Thyroid gland (tissue), 4 donors: Measurements from ENCODE around the gene GNG13. TPM values are rescaled to one million over a fixed set of nuclear protein-coding genes. Genes with fewer than 3 reads are reported as not detected.

Experiments used
- DNase-seq, 2 donors: peaks; one replicate each; pipeline ENCODE4 v3.0.0-alpha.2; 2019
- H3K27ac ChIP-seq, 3 donors: fragments of 200-600 bp; sonication (generic); 1 replicate in 2 of 3; 2 replicates in 1 of 3; pipeline ENCODE4 v1.5.1; 2016 to 2019; ENCODE audit warnings: mild to moderate bottlenecking in 1 of 3, moderate library complexity in 1 of 3
- H3K27me3 ChIP-seq: fragments of 200-600 bp; sonication (generic); one replicate; pipeline ENCODE4 v1.5.1; 2019
- H3K36me3 ChIP-seq, 2 donors: fragments of 200-600 bp; sonication (generic); one replicate each; pipeline ENCODE4 v1.5.1; 2016 to 2019
- H3K4me1 ChIP-seq, 2 donors: fragments of 200-600 bp; sonication (generic); one replicate each; pipeline ENCODE4 v1.5.1; 2017 to 2019
- H3K4me3 ChIP-seq, 3 donors: fragments of 200-600 bp; sonication (generic); replicated peaks in 1 of 3; 1 replicate in 2 of 3; 2 replicates in 1 of 3; pipeline ENCODE4 v1.5.1; 2016; ENCODE audit warnings: mild to moderate bottlenecking in 1 of 3
- H3K9me3 ChIP-seq: fragments of 200-600 bp; sonication (generic); one replicate; pipeline ENCODE4 v1.5.1; 2017
- POLR2A ChIP-seq, 2 donors: fragments of 450-650 bp; IDR thresholded peaks; one replicate each; pipeline ENCODE4 v1.6.1; 2017; ENCODE audit warnings: antibody characterized with exemption in 2 of 2, mild to moderate bottlenecking in 2 of 2, moderate library complexity in 1 of 2
- WGBS, 2 donors: methylation state at CpG; one replicate each; pipeline ENCODE4 v1.1.5; 2017; 5-methylcytosine and 5-hydroxymethylcytosine counted together
- intact Hi-C: fragments of 100-400 bp; cut with DNase I; formaldehyde crosslinking; loops from one replicate; pipeline ENCODE4 v1.15.1; 2023
- total RNA-seq, 4 donors: library from RNA; depleted of rRNA; stranded (reverse); fragments of >200 nt; gene quantifications; one replicate each; pipeline ENCODE4 v1.2.3, GENCODE V29; 2016
- TF ChIP-seq, protein P1 (sequence below), 6 experiments: fragments of 200-600 bp in 3 of 6; fragments of 450-650 bp in 3 of 6; sonication (generic) in 3 of 6; IDR thresholded peaks; one replicate each; pipeline ENCODE4 v1.5.1; 2016 to 2019; ENCODE audit warnings: antibody characterized with exemption in 6 of 6, mild to moderate bottlenecking in 2 of 6, inconsistent platforms in 1 of 6, moderate library complexity in 1 of 6

Gene GNG13
- total RNA-seq, 4 donors from 2014 or later, result not detected

DNA sequence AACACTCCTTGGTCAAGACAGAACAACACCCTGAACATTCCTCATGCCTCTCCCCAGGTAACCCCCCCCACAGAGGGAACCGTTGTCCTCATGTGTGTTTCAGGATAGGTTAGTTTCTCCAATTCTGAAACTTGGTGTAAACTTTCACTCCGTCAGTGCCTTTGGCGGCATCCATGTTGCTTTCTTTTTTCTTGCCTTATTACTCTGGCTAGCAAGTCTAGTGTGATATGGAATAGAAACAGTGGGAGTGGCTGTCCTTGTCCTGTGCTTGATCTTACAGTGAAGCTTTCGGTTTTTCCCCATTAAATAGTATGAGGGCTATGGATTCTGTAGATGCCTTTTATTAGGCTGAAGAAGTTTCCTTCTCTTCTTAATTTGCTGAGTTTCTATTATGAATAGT is 35.7 kb upstream of the GNG13 start:
- H3K27ac ChIP-seq, result no peak overlapping the region
- H3K4me1 ChIP-seq, result no peaks in the 10 kb centered on the region
- H3K9me3 ChIP-seq, result no peaks in the 10 kb centered on the region
- no peak overlapping the region for H3K4me3 ChIP-seq
- TF ChIP-seq, protein P1, sequence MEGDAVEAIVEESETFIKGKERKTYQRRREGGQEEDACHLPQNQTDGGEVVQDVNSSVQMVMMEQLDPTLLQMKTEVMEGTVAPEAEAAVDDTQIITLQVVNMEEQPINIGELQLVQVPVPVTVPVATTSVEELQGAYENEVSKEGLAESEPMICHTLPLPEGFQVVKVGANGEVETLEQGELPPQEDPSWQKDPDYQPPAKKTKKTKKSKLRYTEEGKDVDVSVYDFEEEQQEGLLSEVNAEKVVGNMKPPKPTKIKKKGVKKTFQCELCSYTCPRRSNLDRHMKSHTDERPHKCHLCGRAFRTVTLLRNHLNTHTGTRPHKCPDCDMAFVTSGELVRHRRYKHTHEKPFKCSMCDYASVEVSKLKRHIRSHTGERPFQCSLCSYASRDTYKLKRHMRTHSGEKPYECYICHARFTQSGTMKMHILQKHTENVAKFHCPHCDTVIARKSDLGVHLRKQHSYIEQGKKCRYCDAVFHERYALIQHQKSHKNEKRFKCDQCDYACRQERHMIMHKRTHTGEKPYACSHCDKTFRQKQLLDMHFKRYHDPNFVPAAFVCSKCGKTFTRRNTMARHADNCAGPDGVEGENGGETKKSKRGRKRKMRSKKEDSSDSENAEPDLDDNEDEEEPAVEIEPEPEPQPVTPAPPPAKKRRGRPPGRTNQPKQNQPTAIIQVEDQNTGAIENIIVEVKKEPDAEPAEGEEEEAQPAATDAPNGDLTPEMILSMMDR (IDR thresholded peaks at IDR 0.05), result no peak
- TF ChIP-seq POLR2A (IDR thresholded peaks at IDR 0.05), result no peak
- no peak for DNase-seq
- H3K27me3 ChIP-seq, result no peaks in the 10 kb centered on the region
- intact Hi-C loops, result no loop called here
- H3K36me3 ChIP-seq, result no peaks in the 10 kb centered on the region
- 86 to 94% methylated on average over 4 of the region's 4 CpGs for WGBS, 2 donors

DNA sequence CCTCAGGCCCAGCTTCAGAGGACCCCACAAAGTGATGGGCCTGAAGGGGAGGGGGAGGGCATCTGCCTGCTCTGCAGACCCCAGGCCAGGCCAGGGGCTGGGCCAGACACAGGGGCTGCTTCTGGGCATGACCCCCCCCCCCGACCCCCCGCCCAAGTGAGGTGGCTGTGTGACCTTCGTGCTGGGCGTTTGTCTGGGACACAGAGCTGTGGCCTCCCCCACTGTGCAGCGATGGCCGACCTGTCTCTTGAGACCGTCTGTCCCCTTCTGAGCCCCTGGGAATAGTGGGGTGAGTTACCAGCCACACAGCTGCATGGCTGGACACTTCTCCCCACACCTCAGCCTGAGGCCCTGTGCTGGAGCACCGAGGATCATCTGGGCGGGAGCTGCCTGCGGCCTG is 34.8 kb upstream of the GNG13 start:
- no peaks in the 10 kb centered on the region for H3K9me3 ChIP-seq
- TF ChIP-seq, protein P1 (IDR thresholded peaks at IDR 0.05), result no peak
- no peak for TF ChIP-seq POLR2A (IDR thresholded peaks at IDR 0.05)
- intact Hi-C loops, result no loop called here
- no peaks in the 10 kb centered on the region for H3K36me3 ChIP-seq
- H3K4me3 ChIP-seq, result no peak overlapping the region
- 100% methylated on average over 3 to 5 of the region's 10 CpGs for WGBS, 2 donors
- no peak overlapping the region for H3K27ac ChIP-seq
- H3K4me1 ChIP-seq, result no peaks in the 10 kb centered on the region
- no peak for DNase-seq
- H3K27me3 ChIP-seq, result no peaks in the 10 kb centered on the region

DNA sequence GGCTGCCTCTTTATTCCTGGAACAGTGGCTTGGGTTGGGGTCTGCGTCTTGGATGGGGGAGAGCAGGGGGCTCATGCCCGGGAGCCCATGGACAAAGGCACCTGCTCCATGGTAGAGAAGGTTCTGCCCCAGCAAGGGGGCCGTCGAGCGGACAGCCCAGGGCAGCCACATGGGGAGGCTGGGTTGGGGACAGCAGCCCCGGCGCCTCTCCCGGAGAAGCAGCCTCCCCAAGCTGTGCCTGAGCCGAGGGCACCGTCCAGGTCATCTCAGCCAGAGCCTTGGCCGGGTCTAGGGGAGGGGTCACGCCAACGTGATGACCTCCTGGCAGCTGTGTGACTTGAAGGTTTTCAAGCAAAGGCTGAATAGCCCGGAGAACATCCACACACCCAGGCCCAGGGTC is 32.9 kb upstream of the GNG13 start:
- intact Hi-C loops, result no loop called here
- 75 to 77% methylated on average over 6 to 12 of the region's 14 CpGs for WGBS, 2 donors
- H3K9me3 ChIP-seq, result no peaks in the 10 kb centered on the region

DNA sequence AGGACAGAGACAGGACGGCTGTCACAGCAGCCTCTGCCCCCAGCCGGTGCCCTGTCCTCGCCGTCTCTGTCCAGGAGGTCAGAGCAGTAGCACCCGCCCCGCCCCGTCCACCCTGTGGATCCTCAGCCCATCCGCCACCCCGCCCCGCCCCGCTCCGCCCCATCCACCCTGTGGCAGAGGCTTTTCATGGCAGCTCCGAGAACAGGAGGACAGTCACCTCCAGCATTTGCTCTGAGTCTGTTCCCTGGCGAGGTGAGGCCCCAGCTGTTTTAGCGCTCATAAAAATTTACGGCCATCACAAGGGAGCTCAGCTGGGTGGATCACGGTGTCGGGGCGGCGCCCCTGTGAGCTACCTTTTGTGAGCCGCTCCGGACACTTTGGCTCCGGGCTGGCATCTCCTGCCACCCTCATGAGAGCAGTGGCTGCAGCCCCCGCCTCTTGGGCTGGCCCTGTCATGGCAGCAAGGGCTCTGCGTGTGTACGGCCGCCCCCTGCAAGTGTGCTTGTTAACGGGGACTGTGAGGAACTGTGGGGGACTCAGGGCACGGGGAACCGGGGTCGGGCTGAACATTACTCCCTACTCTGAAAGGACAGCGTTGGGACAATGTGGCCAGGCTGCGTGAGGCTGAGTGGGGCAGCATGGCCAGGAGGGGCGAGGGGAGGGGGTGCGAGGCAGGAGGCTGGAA is 32.3 kb upstream of the GNG13 start:
- no peak for DNase-seq
- no peak overlapping the region for H3K4me3 ChIP-seq
- H3K9me3 ChIP-seq, result no peaks in the 10 kb centered on the region
- H3K4me1 ChIP-seq, result no peaks in the 10 kb centered on the region
- intact Hi-C loops, result no loop called here
- TF ChIP-seq, protein P1 (IDR thresholded peaks at IDR 0.05), result no peak
- no peak for TF ChIP-seq POLR2A (IDR thresholded peaks at IDR 0.05)
- H3K27ac ChIP-seq, result no peak overlapping the region
- no peaks in the 10 kb centered on the region for H3K27me3 ChIP-seq
- H3K36me3 ChIP-seq, result no peaks in the 10 kb centered on the region
- WGBS, 2 donors, result 86 to 91% methylated on average over 23 to 27 of the region's 35 CpGs

More for the DNA sequence above, 32.9 kb upstream of the GNG13 start:
- H3K4me3 ChIP-seq, result no peak overlapping the region
- H3K27me3 ChIP-seq, result no peaks in the 10 kb centered on the region
- TF ChIP-seq, protein P1 (IDR thresholded peaks at IDR 0.05), result no peak
- no peak for DNase-seq
- H3K36me3 ChIP-seq, result no peaks in the 10 kb centered on the region
- H3K27ac ChIP-seq, result no peak overlapping the region
- H3K4me1 ChIP-seq, result no peaks in the 10 kb centered on the region

DNA sequence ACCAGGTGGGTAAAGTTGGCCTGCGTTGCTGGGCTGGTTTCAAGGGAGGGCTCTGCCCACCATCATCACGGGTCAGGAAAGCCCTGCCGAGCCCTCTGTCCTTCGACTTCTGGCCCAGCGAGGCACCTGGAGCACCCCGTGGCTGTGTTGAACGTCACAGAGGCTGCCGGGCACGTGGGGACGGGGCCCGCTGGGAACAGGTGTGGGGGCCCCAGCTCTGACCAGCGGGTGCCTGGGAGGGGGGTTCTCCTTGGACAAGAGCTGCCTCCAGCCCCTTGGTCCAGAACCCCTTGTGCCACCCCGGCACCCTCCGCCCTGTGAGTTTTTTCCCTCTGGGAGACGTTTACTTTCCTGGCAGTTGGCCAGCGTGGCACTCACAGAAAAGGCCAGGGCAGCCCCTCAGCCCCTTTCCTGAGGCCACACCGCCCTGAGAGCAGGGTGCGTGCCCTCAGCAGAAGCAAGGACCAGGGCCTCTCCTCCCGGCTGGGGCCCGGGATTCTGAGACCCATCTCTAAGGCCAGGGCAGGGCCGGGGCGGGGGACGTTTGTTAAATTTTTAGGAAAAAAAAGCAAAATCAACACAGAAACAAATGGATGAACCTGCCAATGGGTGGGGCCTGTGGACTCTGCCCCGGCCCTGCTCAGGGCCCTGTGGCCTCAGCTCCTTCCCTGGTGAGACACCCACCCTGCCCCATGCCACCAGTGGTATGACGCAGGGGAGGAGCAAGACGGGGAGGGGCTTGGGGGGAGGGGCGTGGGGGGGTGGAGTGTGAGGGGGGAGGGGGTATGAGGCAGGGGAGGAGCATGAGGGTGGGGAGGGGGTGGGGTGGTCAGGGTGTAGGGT is 31.3 kb upstream of the GNG13 start:
- Histone ChIP-seq H3K4me1 (no peaks in the 10 kb centered on the region), H3K27me3 (no peaks in the 10 kb centered on the region), H3K9me3 (no peaks in the 10 kb centered on the region), H3K27ac (no peak overlapping the region), H3K4me3 (no peak overlapping the region), H3K36me3 (no peaks in the 10 kb centered on the region)
- no peak for TF ChIP-seq POLR2A (IDR thresholded peaks at IDR 0.05)
- TF ChIP-seq, protein P1 (IDR thresholded peaks at IDR 0.05), result no peak
- 54 to 72% methylated on average over 13 to 15 of the region's 27 CpGs for WGBS, 2 donors
- DNase-seq, result no peak
- intact Hi-C loops, result no loop called here
